CMK (cell line): ENCODE data around the gene DICER1.

Experiments
- DNase-seq: peaks from one replicate; pipeline ENCODE4 v3.0.0-alpha.2; 2010; ENCODE audit warnings: low read depth

Gene DICER1

GRCh38 chr14:95057147-95057546 lies 100.2 kb downstream of the DICER1 start:
- no peak for DNase-seq

GRCh38 chr14:95056476-95056875 lies 100.9 kb downstream of the DICER1 start:
- DNase-seq = no peak

- no peak for DNase-seq
Observed at GRCh38 chr14:95055318-95055717, 102.0 kb downstream of the DICER1 start.

GRCh38 chr14:95054346-95055280 lies 102.7 kb downstream of the DICER1 start:
- DNase-seq = no peak

GRCh38 chr14:95052016-95052585 lies 105.2 kb downstream of the DICER1 start:
- no peak for DNase-seq

GRCh38 chr14:95049952-95050351 lies 107.4 kb downstream of the DICER1 start:
- no peak for DNase-seq

GRCh38 chr14:95048771-95049312 lies 108.5 kb downstream of the DICER1 start:
- no peak for DNase-seq

- no peak for DNase-seq
Observed at GRCh38 chr14:95047754-95048153, 109.6 kb downstream of the DICER1 start.

- no peak for DNase-seq
Observed at GRCh38 chr14:95046711-95047681, 110.3 kb downstream of the DICER1 start.

GRCh38 chr14:95045836-95046430 lies 111.4 kb downstream of the DICER1 start:
- no peak for DNase-seq

- no peak for DNase-seq
Observed at GRCh38 chr14:95045106-95045701, 112.1 kb downstream of the DICER1 start.

- no peak for DNase-seq
Observed at GRCh38 chr14:95044463-95045105, 112.7 kb downstream of the DICER1 start.

GRCh38 chr14:95043732-95044462 lies 113.4 kb downstream of the DICER1 start:
- no peak for DNase-seq

GRCh38 chr14:95043314-95043713 lies 114.0 kb downstream of the DICER1 start:
- no peak for DNase-seq

- DNase-seq = no peak
Observed at GRCh38 chr14:95041477-95042020, 115.8 kb downstream of the DICER1 start.

- DNase-seq = no peak
Observed at GRCh38 chr14:95040708-95041476, 116.4 kb downstream of the DICER1 start.

GRCh38 chr14:95039993-95040348 lies 117.4 kb downstream of the DICER1 start:
- DNase-seq = no peak

GRCh38 chr14:95039259-95039992 lies 117.9 kb downstream of the DICER1 start:
- DNase-seq = no peak
